Activated CD8-positive, alpha-beta memory T cell treated with anti-CD3 and anti-CD28 coated beads, Interleukin-2, amount 10 ng/mL, durations not matched to agents 7 days and 5 days (primary cell): Measurements from ENCODE around the gene ETFA. TPM values are rescaled to one million over a fixed set of nuclear protein-coding genes. Genes with fewer than 3 reads are reported as not detected.

Experiments
- ATAC-seq: fragments of 150-1000 bp; cut with Tn5 transposase; one replicate; pipeline ENCODE4 v1.10.0; 2021; ENCODE audit warnings: moderate library complexity
- CTCF ChIA-PET: fragments of 350-600 bp; sonication (Branson Sonifier 250); formaldehyde crosslinking; loops from one replicate; lab custom pipeline; 2021; ENCODE audit warnings: antibody characterized with exemption; lab: Charles Lee
- DNase-seq: peaks from one replicate; pipeline ENCODE4 v3.0.0-alpha.2; 2020
- H3K27ac Mint-ChIP-seq: one replicate; pipeline ENCODE4 v1.8.0; 2021; ENCODE audit warnings: mild to moderate bottlenecking, mixed read lengths
- H3K27me3 Mint-ChIP-seq: one replicate; pipeline ENCODE4 v1.8.0; 2021; ENCODE audit warnings: mixed read lengths
- H3K36me3 Mint-ChIP-seq: one replicate; pipeline ENCODE4 v1.8.0; 2021; ENCODE audit warnings: mild to moderate bottlenecking, mixed read lengths
- H3K4me1 Mint-ChIP-seq: one replicate; pipeline ENCODE4 v1.8.0; 2021; ENCODE audit warnings: mixed read lengths
- H3K4me3 Mint-ChIP-seq: one replicate; pipeline ENCODE4 v1.8.0; 2021; ENCODE audit warnings: mild to moderate bottlenecking, moderate library complexity, mixed read lengths
- H3K9me3 Mint-ChIP-seq: one replicate; pipeline ENCODE4 v1.8.0; 2022; ENCODE audit warnings: low read depth, mixed read lengths
- total RNA-seq, 2 experiments: library from RNA; stranded (reverse); gene quantifications; one replicate each; pipeline ENCODE4 v1.2.3, GENCODE V29; 2021

Gene ETFA
- total RNA-seq, 2 experiments from 2014 or later: 119 to 142 TPM

GRCh38 chr15:76169911-76170800 is 141.1 kb downstream of the ETFA start:
- Mint-ChIP-seq H3K4me1 (no peaks in the 10 kb centered on the region), H3K27ac (no peak overlapping the region), H3K9me3 (no peaks in the 10 kb centered on the region), H3K27me3 (peaks cover 18% of the 10 kb centered on the region), H3K4me3 (no peak overlapping the region), H3K36me3 (no peaks in the 10 kb centered on the region)
- ATAC-seq: no peak
- CTCF ChIA-PET: no interaction called here
- DNase-seq: no peak

- H3K4me1 Mint-ChIP-seq: no peaks in the 10 kb centered on the region
- DNase-seq (no peak), ATAC-seq (peak; percentile 33)
- peaks cover 12% of the 10 kb centered on the region for H3K27me3 Mint-ChIP-seq
- H3K9me3 Mint-ChIP-seq: no peaks in the 10 kb centered on the region
- no peak overlapping the region for H3K4me3 Mint-ChIP-seq
- CTCF ChIA-PET: no interaction called here
- H3K36me3 Mint-ChIP-seq: no peaks in the 10 kb centered on the region
- H3K27ac Mint-ChIP-seq: no peak overlapping the region
Observed at GRCh38 chr15:76169018-76169417, 142.3 kb downstream of the ETFA start.

GRCh38 chr15:76168237-76168984 is 142.9 kb downstream of the ETFA start:
- CTCF ChIA-PET: no interaction called here
- DNase-seq: no peak
- Mint-ChIP-seq H3K36me3 (no peaks in the 10 kb centered on the region), H3K4me1 (no peaks in the 10 kb centered on the region), H3K27me3 (peaks cover 10% of the 10 kb centered on the region), H3K9me3 (no peaks in the 10 kb centered on the region), H3K4me3 (no peak overlapping the region), H3K27ac (no peak overlapping the region)
- ATAC-seq: no peak

- CTCF ChIA-PET: no interaction called here
- Mint-ChIP-seq H3K36me3 (no peaks in the 10 kb centered on the region), H3K9me3 (no peaks in the 10 kb centered on the region), H3K27me3 (peaks cover 5% of the 10 kb centered on the region), H3K4me3 (no peak overlapping the region), H3K4me1 (no peaks in the 10 kb centered on the region), H3K27ac (no peak overlapping the region)
- DNase-seq (no peak), ATAC-seq (no peak)
Observed at GRCh38 chr15:76165951-76166350, 145.3 kb downstream of the ETFA start.

Other genes starting within 250 kb of the ETFA start
- gene ISL2, start 25.3 kb upstream of the ETFA start, total RNA-seq: 1 to 10 TPM; 2.4 to 3.2 TPM